HG02798 (cell line): Measurements from ENCODE around the gene UGT2B10.
"Not testable (repeated sequence)": the region's sequence is repeated elsewhere in the genome, so short reads cannot be mapped to it uniquely, and the experiment has no call there.

Source experiments
- ATAC-seq: cut with Tn5 transposase; IDR thresholded peaks from one replicate; pipeline ENCODE4 v1.9.1; 2021; ENCODE audit warnings: mild to moderate bottlenecking; ENCODE audit not compliant: unreplicated experiment, poor library complexity

The UGT2B10 gene

DNA sequence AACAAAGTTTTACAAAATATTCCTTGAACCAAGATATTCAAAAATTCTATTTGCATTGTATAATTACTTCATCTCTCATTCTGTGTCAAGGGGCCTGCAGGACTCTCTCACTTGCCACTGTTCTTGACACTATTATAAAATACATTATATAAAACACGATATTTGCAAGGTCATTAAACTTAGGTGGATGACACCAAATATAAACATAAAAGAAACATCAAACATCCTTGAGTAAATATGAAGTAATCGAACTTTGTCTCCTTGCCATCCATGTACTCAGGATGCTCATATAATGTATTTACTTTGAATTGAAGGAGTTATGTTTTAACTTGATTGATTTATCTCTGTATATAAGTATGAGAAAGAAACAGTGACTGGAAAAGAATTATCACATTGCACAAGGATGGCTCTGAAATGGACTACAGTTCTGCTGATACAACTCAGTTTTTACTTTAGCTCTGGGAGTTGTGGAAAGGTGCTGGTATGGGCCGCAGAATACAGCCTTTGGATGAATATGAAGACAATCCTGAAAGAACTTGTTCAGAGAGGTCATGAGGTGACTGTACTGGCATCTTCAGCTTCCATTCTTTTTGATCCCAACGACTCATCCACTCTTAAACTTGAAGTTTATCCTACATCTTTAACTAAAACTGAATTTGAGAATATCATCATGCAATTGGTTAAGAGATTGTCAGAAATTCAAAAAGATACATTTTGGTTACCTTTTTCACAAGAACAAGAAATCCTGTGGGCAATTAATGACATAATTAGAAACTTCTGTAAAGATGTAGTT, at the start of gene UGT2B10:
TSS of gene UGT2B10 (plus strand) at position 378 of the 793 bp plus-strand sequence. CDS start at position 404, 26 bp downstream.
- ATAC-seq: not testable (repeated sequence)

DNA sequence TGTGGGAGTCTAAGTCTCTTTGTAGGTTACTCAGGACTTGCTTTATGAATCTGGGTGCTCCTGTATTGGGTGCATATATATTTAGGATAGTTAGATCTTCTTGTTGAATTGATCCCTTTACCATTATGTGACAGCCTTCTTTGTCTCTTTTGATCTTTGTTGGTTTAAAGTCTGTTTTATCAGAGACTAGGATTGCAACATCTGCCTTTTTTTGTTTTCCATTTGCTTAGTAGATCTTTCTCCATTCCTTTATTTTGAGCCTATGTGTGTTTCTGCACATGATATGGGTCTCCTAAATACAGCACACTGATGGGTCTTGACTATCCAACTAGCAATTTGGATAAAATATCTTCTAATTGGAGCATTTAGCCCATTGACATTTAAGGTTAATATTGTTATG, 44.0 kb upstream of the UGT2B10 start:
- ATAC-seq: not testable (repeated sequence)

DNA sequence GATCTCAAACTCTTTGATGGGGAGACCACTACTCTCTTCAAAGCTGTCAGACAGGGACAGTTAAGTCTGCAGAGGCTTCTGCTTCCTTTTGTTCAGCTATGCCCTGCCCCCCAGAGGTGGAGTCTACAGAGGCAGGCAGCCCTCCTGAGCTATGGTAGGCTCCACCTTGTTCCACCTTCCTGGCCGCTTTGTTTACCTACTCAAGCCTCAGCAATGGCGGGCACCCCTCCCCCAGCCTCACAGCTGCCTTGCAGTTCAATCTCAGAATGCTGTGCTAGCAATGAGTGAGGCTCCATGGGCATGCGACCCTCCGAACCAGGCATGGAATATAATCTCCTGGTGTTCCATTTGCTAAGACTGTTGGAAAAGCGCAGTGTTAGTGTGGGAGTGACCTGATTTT, 42.1 kb upstream of the UGT2B10 start:
- ATAC-seq: no peak

DNA sequence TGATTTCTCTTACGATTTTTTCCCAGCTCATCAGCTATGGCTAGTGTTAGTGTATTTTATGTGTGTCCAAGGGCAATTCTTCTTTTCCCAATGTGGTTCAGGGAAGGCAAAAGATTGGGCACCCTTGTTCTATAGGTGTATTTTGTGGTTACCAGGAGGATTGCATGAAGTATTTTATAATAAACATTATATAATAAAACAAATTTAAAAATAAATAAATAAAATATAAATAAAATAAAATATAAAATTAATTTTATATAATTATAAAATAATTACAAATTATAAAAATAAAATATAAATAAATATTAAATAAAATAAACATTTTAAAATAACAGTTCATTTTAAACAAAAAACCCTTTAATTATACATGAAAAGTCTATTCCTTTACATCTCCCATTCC, 35.6 kb upstream of the UGT2B10 start:
- no peak for ATAC-seq

DNA sequence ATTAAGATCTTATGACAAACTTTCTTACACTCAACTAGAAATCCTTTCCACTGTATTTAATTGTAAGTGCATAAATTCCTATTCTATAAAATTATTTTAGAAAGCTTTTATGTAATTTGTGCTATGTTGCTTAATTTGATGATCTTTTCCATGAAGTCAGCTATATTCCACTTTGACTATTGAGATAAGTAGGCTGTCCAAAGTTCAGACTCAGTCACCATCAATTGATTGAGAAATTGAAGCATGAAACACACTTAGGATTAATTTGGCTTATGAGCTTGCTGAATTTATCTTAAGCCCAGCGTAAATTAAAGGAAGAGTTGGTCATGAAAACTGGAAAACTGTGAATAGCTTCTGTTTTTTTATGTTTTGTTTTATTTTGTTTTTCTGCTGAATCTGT, 18.7 kb upstream of the UGT2B10 start:
- ATAC-seq: no peak

DNA sequence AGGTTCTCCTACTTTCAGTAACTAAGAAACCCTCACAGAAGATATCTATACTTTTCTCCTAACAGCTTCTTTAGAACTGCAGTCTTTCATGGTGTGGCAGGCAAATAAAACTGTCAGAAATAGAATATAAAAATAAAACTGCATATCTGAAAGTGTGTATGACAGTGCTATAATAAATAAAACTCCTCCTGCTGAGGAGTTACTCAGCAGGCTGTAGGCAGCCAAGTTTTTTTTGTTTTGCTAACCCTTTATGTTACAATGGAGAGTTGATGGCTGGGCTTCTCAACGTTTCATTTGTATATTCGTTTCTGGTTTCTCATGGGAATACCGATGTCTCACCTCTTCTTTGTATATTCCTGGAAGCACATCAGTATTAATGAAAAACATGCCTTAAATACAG, 18.2 kb upstream of the UGT2B10 start:
- no peak for ATAC-seq

DNA sequence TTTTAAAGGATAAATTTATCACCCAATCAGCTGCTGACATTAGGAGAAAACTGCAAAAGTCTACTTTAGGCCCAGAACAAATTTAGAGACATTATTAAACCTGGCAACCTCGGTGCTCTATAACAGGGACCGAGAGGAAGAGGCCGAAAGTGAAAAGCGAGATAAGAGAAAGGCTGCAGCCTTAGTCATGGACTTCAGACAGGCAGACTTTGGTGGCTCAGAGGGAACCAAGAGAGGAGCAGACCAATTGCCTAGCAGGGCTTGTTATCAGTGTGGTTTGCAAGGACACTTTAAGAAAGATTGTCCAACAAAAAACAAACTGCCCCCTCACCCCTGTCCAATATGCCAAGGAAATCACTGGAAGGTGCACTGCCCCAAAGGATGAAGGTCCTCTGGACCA, 12.8 kb upstream of the UGT2B10 start:
- no peak for ATAC-seq

DNA sequence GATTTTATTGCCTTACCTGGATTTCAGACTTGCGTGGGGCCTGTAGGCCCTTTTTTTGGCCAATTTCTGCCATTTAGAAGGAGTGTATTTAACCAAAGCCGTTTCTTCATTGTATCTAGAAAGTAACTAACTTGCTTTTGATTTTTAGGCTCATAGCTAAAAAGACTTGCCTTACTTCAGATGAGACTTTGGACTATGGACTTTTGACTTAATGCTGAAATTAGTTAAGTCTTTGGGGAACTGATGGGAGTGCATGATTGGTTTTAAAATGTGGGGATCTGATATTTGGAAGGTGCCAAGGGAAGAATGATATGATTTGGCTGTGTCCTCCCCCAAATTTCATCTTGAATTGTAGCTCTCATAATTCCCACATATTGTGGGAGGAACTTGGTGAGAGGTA, 7.7 kb upstream of the UGT2B10 start:
- ATAC-seq: no peak

DNA sequence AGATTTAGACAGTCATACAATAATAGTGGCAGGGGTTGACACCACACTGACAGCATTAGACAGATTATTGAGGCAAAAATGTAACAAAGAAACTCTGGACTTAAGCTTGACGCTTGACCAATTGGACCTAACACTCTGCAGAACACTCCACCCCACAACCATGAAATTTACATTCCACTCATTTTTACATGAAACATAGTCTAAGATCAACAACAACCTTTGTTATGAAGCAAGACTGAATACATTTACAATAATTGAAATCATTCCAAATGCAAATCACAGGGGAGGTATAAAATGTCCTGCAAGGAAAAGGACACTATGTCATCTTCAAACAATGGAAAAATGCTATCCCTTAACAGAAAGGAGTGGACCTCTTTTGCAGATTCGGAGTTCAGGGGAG, 4.9 kb upstream of the UGT2B10 start:
- ATAC-seq: no peak

DNA sequence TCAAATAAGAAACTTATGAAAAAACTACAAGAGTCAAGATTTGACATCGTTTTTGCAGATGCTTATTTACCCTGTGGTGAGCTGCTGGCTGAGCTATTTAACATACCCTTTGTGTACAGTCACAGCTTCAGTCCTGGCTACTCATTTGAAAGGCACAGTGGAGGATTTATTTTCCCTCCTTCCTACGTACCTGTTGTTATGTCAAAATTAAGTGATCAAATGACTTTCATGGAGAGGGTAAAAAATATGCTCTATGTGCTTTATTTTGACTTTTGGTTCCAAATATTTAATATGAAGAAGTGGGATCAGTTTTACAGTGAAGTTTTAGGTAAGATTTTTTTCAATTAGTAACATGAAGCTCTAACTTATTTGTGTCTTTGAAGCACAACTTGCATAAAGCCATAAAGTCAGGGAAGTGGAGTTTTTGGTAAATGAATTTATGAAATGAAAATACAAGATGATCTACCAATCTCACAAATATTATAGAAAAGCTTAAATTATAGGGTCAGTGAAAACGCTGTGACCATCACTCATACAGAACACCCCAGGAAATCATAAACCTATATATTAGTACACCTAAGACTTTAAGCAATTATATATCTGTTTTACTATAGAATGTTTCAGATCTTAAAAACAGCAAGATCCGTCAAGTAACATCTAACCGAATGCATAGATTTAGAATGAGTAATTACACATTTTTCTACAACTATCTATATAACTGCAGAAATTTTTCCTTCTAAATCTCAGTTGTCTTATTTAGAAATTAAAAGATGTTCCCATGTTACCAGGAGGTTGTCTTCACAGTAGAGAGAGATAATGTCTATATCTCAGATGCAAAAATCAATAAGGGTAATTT, 844 bp downstream of the UGT2B10 start:
- ATAC-seq: not testable (repeated sequence)

DNA sequence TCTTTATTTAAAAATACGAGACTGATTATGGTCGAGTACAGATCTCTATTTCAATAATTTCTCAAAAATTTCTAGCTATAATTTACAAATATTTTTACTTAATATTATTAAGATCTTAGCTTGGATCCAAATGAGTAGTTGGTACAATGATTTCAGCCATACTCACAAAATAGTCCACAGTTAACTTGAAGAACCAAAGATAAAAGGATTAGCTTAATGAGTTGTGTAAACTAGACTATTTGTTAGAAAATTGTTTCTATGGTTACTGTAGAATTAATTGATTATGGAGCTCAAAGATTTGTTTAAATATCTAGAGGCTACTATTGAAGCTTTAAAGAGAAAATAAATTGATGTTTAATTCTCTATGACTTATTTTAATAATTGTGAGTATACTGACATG, 1.6 kb downstream of the UGT2B10 start:
- no peak for ATAC-seq

DNA sequence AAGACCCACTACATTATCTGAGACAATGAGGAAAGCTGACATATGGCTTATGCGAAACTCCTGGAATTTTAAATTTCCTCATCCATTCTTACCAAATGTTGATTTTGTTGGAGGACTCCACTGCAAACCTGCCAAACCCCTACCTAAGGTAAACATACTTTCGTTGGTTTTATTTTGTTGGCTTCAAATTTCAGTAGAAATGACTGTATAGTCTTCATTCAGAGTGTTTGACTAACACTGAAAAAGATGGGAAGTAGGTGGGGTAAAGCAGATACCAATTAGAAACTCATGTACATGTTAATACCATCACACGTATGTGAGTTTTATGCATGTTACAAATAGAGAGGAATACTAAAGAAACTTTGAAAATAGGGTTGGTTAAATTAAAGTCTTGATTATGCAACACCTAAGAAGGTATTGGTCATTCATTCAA, 2.3 kb downstream of the UGT2B10 start:
- not testable (repeated sequence) for ATAC-seq

DNA sequence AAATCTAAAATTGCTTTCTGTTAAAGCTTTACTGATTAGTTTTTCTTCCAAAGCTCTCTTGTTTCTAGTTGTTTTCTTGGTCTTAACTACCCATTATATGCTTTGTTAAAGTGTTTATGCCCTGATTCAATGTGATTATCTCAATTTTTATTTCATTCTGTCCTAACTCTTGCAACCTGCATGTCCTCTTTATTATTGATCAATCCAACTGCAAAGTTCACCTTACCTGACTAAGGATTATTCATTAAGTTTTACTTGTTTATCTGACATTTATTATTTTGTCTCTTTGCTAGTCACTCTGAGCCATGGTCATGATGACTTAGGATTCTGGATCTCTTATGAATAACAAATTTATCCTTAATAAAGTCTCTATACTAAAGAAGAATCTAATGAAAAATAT, 15.8 kb downstream of the UGT2B10 start:
- ATAC-seq: no peak

DNA sequence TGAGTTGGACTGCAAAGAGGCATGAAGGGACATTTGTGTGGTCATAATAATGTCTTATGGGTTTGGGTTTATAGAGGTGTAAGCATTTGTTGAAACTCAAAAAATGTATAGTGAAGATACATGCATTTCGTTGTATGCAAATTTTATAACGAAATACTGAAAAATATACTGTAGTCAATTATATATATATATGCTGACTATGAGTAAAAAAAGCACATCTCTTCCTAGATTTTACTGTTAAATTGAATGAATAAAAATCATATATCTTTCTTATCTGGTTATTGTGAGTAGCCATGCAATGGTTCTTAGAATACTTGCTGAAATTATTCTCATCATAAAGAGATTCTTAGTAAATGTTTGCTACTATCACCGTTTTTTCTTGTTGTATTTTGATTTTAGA, 34.5 kb downstream of the UGT2B10 start:
- ATAC-seq: no peak

DNA sequence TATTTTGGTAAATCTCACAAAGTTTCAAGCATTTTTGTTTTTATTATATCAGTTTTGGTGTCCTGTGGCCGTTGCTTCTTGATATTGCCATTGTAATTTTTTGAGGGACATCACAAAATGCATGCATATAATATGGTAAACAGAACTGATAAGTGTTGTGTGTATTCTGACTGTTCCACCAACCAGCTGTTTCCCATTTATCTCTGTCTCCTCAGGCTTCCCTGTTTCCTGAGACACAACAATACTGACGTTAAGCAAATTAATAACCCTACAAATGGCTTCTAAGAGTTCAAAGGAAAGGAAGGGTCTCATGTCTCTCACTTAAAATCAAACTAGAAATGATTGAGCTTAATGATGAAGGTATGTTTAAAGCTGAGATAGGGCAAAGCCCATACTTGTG, 40.0 kb downstream of the UGT2B10 start:
- no peak for ATAC-seq

DNA sequence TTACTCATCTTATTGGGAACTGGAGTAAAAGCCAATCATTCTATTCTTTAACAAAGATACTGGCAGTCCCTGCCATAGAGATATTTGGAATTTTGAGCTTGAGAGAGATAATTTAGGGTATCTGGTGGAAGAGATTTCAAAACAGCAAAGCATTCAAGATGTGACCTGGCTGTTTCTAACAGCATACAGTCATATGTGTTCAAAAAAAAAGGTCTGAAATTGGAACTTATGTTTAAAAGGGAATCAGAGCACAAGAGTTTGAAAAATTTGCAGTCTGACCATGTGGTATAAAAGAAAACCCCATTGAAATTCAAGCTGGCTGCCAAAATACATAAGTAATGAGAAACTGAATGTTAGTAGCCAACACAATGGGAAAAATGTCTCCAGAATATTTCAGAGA, 42.2 kb downstream of the UGT2B10 start:
- ATAC-seq: no peak

DNA sequence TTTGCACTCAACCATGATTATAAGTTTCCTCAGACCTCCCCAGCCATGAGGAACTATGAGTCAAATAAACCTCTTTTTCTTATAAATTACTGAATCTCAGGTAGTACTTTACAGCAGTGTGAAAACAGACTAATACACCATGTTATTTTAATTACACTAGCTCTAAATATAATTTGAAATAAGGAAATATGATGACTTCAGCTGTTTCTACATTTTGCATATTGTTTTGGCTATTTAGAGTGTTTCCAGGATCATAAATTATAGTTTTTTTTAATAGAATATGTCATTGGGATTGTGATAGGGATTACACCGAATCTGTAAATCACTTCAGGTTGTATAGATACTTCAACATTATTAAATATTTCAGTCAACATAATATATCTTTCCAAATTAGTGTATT, 43.9 kb downstream of the UGT2B10 start:
- ATAC-seq: no peak

DNA sequence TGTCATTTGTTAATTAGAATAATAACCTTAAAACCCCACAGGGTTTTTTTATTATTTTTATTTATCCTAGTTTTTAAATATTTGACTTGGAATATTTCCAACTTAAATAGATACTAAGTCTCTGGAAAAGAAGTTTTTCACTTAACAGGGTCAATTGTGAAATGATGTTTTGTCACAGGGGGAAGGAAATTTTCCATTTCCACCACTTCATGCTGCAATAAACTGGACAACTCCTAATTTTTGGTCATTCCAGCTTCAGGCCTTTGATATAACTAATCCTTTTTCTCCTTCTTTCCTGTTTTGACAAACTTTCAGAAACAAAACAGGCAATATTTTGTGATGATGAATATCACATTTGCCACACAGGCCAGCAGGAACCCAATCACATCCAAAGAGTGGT, 45.3 kb downstream of the UGT2B10 start:
- no peak for ATAC-seq

DNA sequence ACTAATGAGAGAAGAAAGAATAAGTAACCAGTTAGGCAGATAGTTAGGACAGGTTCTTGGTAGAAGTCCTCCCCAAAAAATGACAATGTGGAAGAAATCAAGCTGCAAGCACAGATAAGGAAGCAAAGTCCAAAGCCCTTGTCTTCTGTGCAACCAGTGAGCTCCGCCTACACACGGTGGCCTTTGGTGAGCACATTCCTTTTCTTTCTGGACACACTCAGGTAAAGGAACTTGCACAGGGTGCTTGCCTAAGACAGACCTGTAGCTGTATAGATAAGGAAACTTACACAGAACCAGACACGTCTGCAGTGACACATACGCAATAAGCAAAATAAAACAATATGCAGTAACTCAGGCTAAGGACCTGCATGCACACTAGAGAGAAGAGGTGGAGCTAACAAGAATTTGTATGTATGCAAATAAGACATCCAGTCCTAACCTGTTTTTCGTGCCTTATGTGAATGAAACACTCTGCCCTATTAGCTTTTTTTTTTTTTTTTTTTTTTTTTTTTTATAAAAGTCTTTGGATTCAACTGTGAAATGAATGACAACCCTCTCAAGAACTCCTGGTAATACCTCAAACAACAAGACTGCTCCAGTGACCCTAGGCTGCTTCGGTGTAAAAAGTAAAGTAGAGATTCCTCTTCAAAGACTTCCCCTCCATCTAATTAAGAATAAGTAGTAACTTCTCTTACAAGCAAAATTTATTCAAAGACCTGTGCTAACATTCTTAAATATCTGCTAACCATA, 48.8 kb downstream of the UGT2B10 start:
- no peak for ATAC-seq

DNA sequence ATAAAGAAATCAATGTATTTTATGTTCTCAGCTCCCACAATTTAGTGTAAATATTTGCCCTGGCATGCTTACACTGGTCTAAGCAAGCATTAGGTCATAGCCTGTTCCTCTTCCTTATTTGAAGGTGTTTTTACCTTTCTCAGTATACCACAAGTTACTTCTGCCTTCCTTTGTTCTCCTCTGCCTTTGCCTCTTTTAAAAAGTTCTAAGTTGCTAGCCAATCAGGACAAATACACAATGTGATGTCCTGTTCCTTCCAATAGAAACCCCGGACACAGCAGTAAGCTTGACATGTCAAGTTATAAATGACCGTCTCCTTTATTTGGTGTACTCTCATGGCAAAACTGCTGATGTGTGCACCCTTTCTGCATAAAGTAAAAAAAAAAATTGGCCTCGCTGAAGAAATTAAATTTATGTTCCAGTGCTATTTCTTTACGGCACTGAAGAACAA, 49.4 kb downstream of the UGT2B10 start:
- ATAC-seq: no peak

DNA sequence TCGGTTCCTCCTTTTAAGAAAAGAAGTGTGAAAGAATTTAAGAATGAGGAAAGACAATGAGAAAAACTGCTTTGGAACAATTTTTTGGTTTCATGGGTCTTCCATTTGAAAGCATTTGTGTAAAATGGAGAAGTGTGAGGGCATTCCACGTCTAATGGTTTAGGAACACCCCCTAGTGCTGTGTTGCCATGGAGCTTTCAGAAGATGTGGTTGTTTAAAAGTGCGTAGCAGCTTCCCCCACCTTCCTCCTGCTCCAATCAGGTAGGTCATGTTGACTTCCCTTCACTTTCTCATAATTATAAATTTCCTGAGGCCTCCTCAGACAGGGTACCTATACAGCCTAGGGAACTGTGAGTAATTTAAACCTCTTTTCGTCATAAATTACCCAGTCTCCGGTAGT, 50.0 kb downstream of the UGT2B10 start:
- ATAC-seq: no peak
